Mammary epithelial cell (primary cell): ENCODE measurements around the gene CDKN1C.

ENCODE experiments used
- CTCF ChIP-seq, 2 donors: IDR thresholded peaks in 1 of 2; conservative IDR thresholded peaks in 1 of 2; 2 replicates each; pipeline ENCODE4 v1.5.1; 2011 to 2012; ENCODE audit warnings: inconsistent platforms in 2 of 2, low read length in 2 of 2, mild to moderate bottlenecking in 2 of 2, control low read depth in 1 of 2, low read depth in 1 of 2; ENCODE audit not compliant: insufficient read depth in 1 of 2; ENCODE audit errors: extremely low read depth in 1 of 2
- EZH2 ChIP-seq: IDR thresholded peaks from 2 replicates; pipeline ENCODE4 v1.6.1; 2012; ENCODE audit warnings: low read length, inconsistent platforms, borderline replicate concordance

GRCh38 chr11:2927121-2927800 lies 41.7 kb upstream of the CDKN1C start:
- TF ChIP-seq CTCF (conservative IDR thresholded peaks at IDR 0.05 in 1 of 2, IDR thresholded peaks at IDR 0.05 in 1 of 2; ENCODE audit: extremely low read depth in 1 of 2, insufficient read depth in 1 of 2, low read depth in 1 of 2, low read length in 2 of 2) (no peak), EZH2 (no peak)
